ENCODE data around the gene MKNK1. TPM values are rescaled to one million over a fixed set of nuclear protein-coding genes. Genes with fewer than 3 reads are reported as not detected.

Gene MKNK1
- total and polyA plus RNA-seq, 2 of the 8 experiments (the other 6 are each of a cell fraction or from before 2014, with no cell fraction given), result 13.9 to 21.5 TPM

DNA sequence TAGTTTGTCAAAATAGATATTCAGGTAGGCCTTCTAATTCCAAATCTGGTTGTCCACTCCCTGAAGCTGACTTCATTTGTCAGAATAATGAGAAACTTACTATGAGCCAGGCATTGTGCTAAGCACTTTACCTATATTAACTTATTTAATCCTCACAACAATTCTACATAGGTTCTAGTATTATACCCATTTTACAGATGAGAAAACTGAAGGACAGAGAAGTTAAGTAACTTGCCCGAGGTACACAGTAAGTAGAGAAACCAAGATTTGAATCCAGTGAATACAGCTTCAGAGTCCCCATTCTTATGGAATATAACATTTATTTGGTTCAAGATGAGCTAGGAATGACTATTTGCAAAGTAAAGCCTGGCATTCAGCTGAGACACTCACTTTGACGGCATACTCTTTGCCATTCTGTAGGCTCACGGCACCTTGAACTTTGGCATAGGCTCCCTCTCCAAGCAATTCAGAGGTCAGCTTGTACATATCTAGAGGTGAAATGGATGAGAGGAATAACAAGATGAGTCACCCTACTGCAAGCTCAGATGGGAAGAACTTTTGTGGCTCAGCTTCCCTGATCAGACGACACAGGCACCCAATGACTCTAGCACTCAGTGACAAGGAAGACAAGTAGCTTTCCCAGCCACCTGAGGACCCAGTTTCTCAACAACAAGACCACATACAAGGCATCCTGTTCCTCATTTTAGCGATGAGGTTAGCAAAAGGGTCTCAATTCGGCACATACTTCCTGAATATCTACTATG lies 23.7 kb downstream of the MKNK1 start:
- no peak overlapping the region for H4K91ac ChIP-seq (replicated peaks; ENCODE audit: insufficient read length, low read length)
- no peak overlapping the region for H3K4ac ChIP-seq (replicated peaks; ENCODE audit: insufficient read length, low read depth, low read length)
- H3K27ac ChIP-seq (ENCODE audit: low read depth, low read length), result no peak overlapping the region
- ChIA-PET POLR2A (ENCODE audit: partially characterized antibody) (interaction anchor here (0.5 to 1.0 kb wide), 2 partner anchors 54 to 68 kb away, joined by 3 read pairs; no protein-coding TSS in a partner anchor), CTCF (ENCODE audit: partially characterized antibody) (interaction anchor here (1.3 to 8.2 kb wide), 3 partner anchors 10 to 42 kb away, joined by 3 to 52 read pairs (median 3); partner anchors contain the start of gene MKNK1)
- H4K8ac ChIP-seq (ENCODE audit: extremely low read depth, insufficient read depth, low read length), result no peak overlapping the region
- H3K4me2 ChIP-seq (ENCODE audit: insufficient read depth in 1 of 2, low read depth in 2 of 2, low read length in 2 of 2), result no peak overlapping the region
- no peak overlapping the region for H2BK5ac ChIP-seq (ENCODE audit: low read depth, low read length)
- H4K20me1 ChIP-seq (replicated peaks in 1 of 2; ENCODE audit: control insufficient read depth in 1 of 2, insufficient read depth in 2 of 2, low read length in 2 of 2), result no peaks in the 10 kb centered on the region
- no peak overlapping the region for H2BK120ac ChIP-seq (replicated peaks; ENCODE audit: low read depth, low read length)
- no peak overlapping the region for H2AFZ ChIP-seq (ENCODE audit: low read length)
- TF ChIP-seq KDM1A (IDR thresholded peaks at IDR 0.05; ENCODE audit: borderline replicate concordance, low read length) (no peak), SAP30 (IDR thresholded peaks at IDR 0.05; ENCODE audit: insufficient read depth, insufficient replicate concordance, low read length) (no peak), TEAD4 (IDR thresholded peaks at IDR 0.05; ENCODE audit: low read depth, low read length) (no peak)
- H4K5ac ChIP-seq (ENCODE audit: insufficient read length, low read depth, low read length), result no peak overlapping the region
- H3K4me1 ChIP-seq (replicated peaks in 1 of 4; ENCODE audit: control insufficient read depth in 3 of 4, insufficient read depth in 4 of 4, low read length in 3 of 4), result peaks cover 6 to 9% (median 6%) of the 10 kb centered on the region in 4 experiments; a peak in 6 of 7 replicates
- H3K79me2 ChIP-seq (ENCODE audit: control insufficient read depth in 1 of 2, insufficient read depth in 2 of 2, low read length in 2 of 2), result no peaks in the 10 kb centered on the region
- H2BK15ac ChIP-seq (ENCODE audit: low read length), result no peak overlapping the region
- no peak overlapping the region for H3K23ac ChIP-seq (ENCODE audit: insufficient read length)
- 91% methylated on average over 6 of the region's 6 CpGs; no CpG with 5 or more reads in 1 of the 2 experiments for WGBS, 2 experiments (ENCODE audit: extremely low coverage in 1 of 2, insufficient coverage in 1 of 2, insufficient read length in 1 of 2, insufficient replicate concordance in 2 of 2, low coverage in 1 of 2, low lambda C conversion rate in 2 of 2, missing lambda C conversion rate in 1 of 2)
- no peak overlapping the region for H3K4me3 ChIP-seq (ENCODE audit: extremely low read depth in 1 of 4, insufficient read depth in 2 of 4, low read depth in 3 of 4, low read length in 4 of 4)
- H3K56ac ChIP-seq (replicated peaks; ENCODE audit: insufficient read length, low read depth, low read length), result no peak overlapping the region
- H2BK12ac ChIP-seq (ENCODE audit: low read depth, low read length), result no peak overlapping the region
- FAIRE-seq (no peak), DNase-seq (ENCODE audit: low read depth in 1 of 2, low spot score in 2 of 2) (no peak)
- H3K18ac ChIP-seq (ENCODE audit: extremely low read depth, low read length), result no peak overlapping the region
- no peak overlapping the region for H2AK5ac ChIP-seq (ENCODE audit: low read depth, low read length)
- no peaks in the 10 kb centered on the region for H3K79me1 ChIP-seq (ENCODE audit: low read depth, low read length)
- no peak overlapping the region for H2BK20ac ChIP-seq (ENCODE audit: low read length)
- H3K9ac ChIP-seq (replicated peaks in 1 of 4; ENCODE audit: extremely low read depth in 1 of 4, low read depth in 3 of 4, low read length in 3 of 4), result no peak overlapping the region
- no peak overlapping the region for H3K14ac ChIP-seq (ENCODE audit: insufficient read length)
- H3K23me2 ChIP-seq (ENCODE audit: low read depth, low read length), result no peaks in the 10 kb centered on the region
- no peaks in the 10 kb centered on the region for H3K27me3 ChIP-seq (replicated peaks in 1 of 4; ENCODE audit: control insufficient read depth in 3 of 4, extremely low read depth in 1 of 4, insufficient read depth in 3 of 4, low read length in 3 of 4)
- no peaks in the 10 kb centered on the region for H3K9me3 ChIP-seq (ENCODE audit: insufficient read depth in 2 of 2, low read depth in 1 of 2, low read length in 1 of 2)
- peaks cover 0 to 9% (median 0%) of the 10 kb centered on the region in 4 experiments; a peak in 2 of 8 replicates for H3K36me3 ChIP-seq (ENCODE audit: control insufficient read depth in 2 of 4, insufficient read depth in 4 of 4, low read length in 3 of 4)

Measured in H1 (cell line).